ENCODE results near the gene CDH1.

The CDH1 gene

GRCh38 chr16:68778551-68779231, 41.6 kb downstream of the CDH1 start:
- peak overlapping the region; percentile 17; the same call in 1 of the 2 replicates for H3K4me3 ChIP-seq (ENCODE audit: low read depth, low read length)
- DNase-seq (ENCODE audit: low read depth): peak; percentile 97
- TF ChIP-seq CTCF (IDR thresholded peaks at IDR 0.05; ENCODE audit: control insufficient read depth, extremely low read depth, insufficient read depth): no peak

- no peak overlapping the region for H3K4me3 ChIP-seq (ENCODE audit: low read depth, low read length)
- TF ChIP-seq CTCF (IDR thresholded peaks at IDR 0.05; ENCODE audit: control insufficient read depth, extremely low read depth, insufficient read depth): no peak
- DNase-seq (ENCODE audit: low read depth): peak; percentile 65
These were observed 42.8 kb downstream of the CDH1 start for GRCh38 chr16:68779891-68780290.

GRCh38 chr16:68781784-68782183, 44.7 kb downstream of the CDH1 start:
- no peak for DNase-seq (ENCODE audit: low read depth)
- no peak overlapping the region for H3K4me3 ChIP-seq (ENCODE audit: low read depth, low read length)
- no peak for TF ChIP-seq CTCF (IDR thresholded peaks at IDR 0.05; ENCODE audit: control insufficient read depth, extremely low read depth, insufficient read depth)

- no peak for DNase-seq (ENCODE audit: low read depth)
- H3K4me3 ChIP-seq (ENCODE audit: low read depth, low read length): no peak overlapping the region
- no peak for TF ChIP-seq CTCF (IDR thresholded peaks at IDR 0.05; ENCODE audit: control insufficient read depth, extremely low read depth, insufficient read depth)
These were observed 45.4 kb downstream of the CDH1 start for GRCh38 chr16:68782198-68783174.

- TF ChIP-seq CTCF (IDR thresholded peaks at IDR 0.05; ENCODE audit: control insufficient read depth, extremely low read depth, insufficient read depth): no peak
- H3K4me3 ChIP-seq (ENCODE audit: low read depth, low read length): no peak overlapping the region
- DNase-seq (ENCODE audit: low read depth): no peak
These were observed 47.1 kb downstream of the CDH1 start for GRCh38 chr16:68784226-68784625.

GRCh38 chr16:68784721-68785120, 47.6 kb downstream of the CDH1 start:
- no peak overlapping the region for H3K4me3 ChIP-seq (ENCODE audit: low read depth, low read length)
- TF ChIP-seq CTCF (IDR thresholded peaks at IDR 0.05; ENCODE audit: control insufficient read depth, extremely low read depth, insufficient read depth): no peak
- DNase-seq (ENCODE audit: low read depth): no peak

All from LNCaP clone FGC (cell line).